ENCODE results near the gene PFN3.

DNA sequence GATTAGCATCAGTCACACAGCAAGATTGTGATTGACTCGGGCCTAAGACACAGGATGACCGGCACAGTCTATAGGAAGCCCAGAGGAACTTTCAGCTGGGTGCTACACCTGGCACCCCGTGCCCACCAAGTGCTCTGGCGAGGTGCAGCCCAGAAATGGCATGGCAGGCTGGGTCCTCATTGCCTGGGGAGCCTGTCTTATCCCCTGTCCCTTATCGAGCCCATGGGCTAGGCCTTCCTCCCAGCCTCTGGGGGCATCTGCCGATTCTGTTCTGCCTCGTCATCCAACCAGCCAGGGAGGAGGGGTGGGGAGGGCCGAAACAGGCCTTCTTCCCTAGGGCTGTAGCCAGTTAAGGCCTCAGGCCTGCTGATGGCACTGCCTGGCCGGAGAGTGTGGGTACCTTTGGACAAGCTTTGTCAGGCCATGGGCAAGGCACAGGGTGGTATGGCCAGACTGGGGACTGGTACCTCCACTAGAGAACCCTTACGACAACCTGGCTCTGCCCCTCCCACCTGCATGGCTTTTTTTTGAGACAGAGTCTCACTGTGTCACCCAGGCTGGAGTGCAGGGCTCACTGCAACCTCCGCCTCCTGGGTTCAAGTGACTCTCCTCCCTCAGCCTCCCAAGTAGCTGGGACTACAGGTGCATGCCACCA lies 27.6 kb upstream of the PFN3 start:
- TF ChIP-seq, protein P1, sequence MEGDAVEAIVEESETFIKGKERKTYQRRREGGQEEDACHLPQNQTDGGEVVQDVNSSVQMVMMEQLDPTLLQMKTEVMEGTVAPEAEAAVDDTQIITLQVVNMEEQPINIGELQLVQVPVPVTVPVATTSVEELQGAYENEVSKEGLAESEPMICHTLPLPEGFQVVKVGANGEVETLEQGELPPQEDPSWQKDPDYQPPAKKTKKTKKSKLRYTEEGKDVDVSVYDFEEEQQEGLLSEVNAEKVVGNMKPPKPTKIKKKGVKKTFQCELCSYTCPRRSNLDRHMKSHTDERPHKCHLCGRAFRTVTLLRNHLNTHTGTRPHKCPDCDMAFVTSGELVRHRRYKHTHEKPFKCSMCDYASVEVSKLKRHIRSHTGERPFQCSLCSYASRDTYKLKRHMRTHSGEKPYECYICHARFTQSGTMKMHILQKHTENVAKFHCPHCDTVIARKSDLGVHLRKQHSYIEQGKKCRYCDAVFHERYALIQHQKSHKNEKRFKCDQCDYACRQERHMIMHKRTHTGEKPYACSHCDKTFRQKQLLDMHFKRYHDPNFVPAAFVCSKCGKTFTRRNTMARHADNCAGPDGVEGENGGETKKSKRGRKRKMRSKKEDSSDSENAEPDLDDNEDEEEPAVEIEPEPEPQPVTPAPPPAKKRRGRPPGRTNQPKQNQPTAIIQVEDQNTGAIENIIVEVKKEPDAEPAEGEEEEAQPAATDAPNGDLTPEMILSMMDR (IDR thresholded peaks at IDR 0.05): no peak
- TF ChIP-seq SMC3 (IDR thresholded peaks at IDR 0.05; ENCODE audit: low read depth, low read length) (no peak), NRF1 (IDR thresholded peaks at IDR 0.05; ENCODE audit: low read depth, low read length) (no peak), POLR2AphosphoS5 (IDR thresholded peaks at IDR 0.05; ENCODE audit: low read depth, low read length) (no peak), YY1 (IDR thresholded peaks at IDR 0.05; ENCODE audit: low read depth) (no peak), TEAD4 (IDR thresholded peaks at IDR 0.05; ENCODE audit: borderline replicate concordance, insufficient read depth) (no peak), CHD2 (IDR thresholded peaks at IDR 0.05; ENCODE audit: low read length, partially characterized antibody) (no peak), TAF1 (IDR thresholded peaks at IDR 0.05; ENCODE audit: borderline replicate concordance, low read depth, low read length) (no peak), MEF2A (IDR thresholded peaks at IDR 0.05; ENCODE audit: borderline replicate concordance, low read depth) (no peak), RCOR1 (IDR thresholded peaks at IDR 0.05; ENCODE audit: low read length) (no peak), SIN3A (IDR thresholded peaks at IDR 0.05; ENCODE audit: borderline replicate concordance, low read depth, low read length) (no peak)
- TF ChIP-seq, protein P2, sequence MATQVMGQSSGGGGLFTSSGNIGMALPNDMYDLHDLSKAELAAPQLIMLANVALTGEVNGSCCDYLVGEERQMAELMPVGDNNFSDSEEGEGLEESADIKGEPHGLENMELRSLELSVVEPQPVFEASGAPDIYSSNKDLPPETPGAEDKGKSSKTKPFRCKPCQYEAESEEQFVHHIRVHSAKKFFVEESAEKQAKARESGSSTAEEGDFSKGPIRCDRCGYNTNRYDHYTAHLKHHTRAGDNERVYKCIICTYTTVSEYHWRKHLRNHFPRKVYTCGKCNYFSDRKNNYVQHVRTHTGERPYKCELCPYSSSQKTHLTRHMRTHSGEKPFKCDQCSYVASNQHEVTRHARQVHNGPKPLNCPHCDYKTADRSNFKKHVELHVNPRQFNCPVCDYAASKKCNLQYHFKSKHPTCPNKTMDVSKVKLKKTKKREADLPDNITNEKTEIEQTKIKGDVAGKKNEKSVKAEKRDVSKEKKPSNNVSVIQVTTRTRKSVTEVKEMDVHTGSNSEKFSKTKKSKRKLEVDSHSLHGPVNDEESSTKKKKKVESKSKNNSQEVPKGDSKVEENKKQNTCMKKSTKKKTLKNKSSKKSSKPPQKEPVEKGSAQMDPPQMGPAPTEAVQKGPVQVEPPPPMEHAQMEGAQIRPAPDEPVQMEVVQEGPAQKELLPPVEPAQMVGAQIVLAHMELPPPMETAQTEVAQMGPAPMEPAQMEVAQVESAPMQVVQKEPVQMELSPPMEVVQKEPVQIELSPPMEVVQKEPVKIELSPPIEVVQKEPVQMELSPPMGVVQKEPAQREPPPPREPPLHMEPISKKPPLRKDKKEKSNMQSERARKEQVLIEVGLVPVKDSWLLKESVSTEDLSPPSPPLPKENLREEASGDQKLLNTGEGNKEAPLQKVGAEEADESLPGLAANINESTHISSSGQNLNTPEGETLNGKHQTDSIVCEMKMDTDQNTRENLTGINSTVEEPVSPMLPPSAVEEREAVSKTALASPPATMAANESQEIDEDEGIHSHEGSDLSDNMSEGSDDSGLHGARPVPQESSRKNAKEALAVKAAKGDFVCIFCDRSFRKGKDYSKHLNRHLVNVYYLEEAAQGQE (IDR thresholded peaks at IDR 0.05; ENCODE audit: low read depth, low read length): no peak
- TF ChIP-seq, protein P3, sequence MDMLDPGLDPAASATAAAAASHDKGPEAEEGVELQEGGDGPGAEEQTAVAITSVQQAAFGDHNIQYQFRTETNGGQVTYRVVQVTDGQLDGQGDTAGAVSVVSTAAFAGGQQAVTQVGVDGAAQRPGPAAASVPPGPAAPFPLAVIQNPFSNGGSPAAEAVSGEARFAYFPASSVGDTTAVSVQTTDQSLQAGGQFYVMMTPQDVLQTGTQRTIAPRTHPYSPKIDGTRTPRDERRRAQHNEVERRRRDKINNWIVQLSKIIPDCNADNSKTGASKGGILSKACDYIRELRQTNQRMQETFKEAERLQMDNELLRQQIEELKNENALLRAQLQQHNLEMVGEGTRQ (IDR thresholded peaks at IDR 0.05; ENCODE audit: borderline replicate concordance, low read depth, low read length): no peak
- TF ChIP-seq, protein P4, sequence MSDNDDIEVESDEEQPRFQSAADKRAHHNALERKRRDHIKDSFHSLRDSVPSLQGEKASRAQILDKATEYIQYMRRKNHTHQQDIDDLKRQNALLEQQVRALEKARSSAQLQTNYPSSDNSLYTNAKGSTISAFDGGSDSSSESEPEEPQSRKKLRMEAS (IDR thresholded peaks at IDR 0.05; ENCODE audit: low read depth): no peak
